GM13977 (cell line): ENCODE results near the gene NMNAT2.

ENCODE experiments used
- DNase-seq: peaks from one replicate; pipeline ENCODE4 v3.0.0; 2012; ENCODE audit warnings: low spot score
- in situ Hi-C: fragments of 300-500 bp; cut with MboI; formaldehyde crosslinking; loops from one replicate; pipeline ENCODE4 v1.12.0; 2022; ENCODE audit warnings: low sequenced_read_pairs, low pct_unique_long_range_greater_than_20kb, mixed read lengths, inconsistent platforms; ENCODE audit not compliant: unreplicated experiment
- TF ChIP-seq, protein P1 (sequence below): IDR thresholded peaks from 2 replicates; pipeline ENCODE4 v1.5.1; 2012; ENCODE audit warnings: mild to moderate bottlenecking, control low read depth; ENCODE audit not compliant: insufficient read depth; ENCODE audit errors: extremely low read depth, missing control alignments

NMNAT2 gene

DNA sequence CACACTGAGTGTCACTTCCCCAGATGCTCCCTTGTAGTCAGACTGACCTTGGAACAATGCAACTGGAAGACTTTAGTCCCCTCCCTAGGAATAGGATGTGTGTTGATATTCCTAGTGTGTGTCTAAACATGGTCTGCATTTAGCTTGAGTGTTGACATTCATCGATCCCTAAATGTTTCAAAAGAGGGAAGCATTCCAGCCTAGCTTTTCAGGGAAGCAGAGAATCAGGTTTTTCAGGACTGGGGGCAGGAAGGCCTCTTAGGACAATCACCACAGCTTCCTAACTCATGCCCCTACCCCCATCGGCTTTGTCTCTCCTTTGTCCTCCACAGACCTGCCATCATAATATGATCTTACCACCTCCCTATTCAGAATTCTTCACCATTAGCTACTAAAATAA lies 43.4 kb downstream of the NMNAT2 start:
- TF ChIP-seq, protein P1, sequence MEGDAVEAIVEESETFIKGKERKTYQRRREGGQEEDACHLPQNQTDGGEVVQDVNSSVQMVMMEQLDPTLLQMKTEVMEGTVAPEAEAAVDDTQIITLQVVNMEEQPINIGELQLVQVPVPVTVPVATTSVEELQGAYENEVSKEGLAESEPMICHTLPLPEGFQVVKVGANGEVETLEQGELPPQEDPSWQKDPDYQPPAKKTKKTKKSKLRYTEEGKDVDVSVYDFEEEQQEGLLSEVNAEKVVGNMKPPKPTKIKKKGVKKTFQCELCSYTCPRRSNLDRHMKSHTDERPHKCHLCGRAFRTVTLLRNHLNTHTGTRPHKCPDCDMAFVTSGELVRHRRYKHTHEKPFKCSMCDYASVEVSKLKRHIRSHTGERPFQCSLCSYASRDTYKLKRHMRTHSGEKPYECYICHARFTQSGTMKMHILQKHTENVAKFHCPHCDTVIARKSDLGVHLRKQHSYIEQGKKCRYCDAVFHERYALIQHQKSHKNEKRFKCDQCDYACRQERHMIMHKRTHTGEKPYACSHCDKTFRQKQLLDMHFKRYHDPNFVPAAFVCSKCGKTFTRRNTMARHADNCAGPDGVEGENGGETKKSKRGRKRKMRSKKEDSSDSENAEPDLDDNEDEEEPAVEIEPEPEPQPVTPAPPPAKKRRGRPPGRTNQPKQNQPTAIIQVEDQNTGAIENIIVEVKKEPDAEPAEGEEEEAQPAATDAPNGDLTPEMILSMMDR, result no peak
- no peak for DNase-seq
- in situ Hi-C loops, result no loop called here

DNA sequence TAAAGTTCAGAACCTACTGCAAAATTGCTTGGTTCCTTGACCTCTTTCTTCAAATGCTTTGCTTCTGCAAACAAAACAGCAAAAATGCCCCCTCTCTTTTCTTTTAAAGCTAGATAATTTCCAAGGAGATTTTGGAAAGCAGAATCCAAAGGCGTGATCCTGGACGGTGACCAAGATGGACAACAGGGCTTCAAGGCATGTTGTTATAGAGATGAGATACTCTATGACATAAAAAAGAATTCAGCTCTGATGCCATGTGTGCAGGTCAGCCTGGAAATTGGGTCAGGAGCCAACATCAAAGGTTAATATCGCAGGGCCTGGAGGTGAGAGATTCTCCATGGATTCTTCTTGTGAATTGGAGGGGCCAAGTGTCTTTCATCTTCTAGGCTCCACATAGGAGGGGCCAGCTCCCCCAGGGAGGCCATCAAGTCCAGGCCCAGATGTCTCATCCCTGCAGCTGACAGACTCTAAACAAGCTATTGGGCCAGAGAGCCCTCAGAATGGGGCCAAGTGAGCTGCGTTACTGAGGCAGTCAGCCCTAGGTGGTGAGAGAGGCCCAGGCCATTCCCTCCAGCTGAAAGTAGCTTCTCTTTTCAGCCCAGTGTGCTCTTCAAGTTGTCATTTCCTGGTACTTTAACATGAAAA lies 45.5 kb downstream of the NMNAT2 start:
- in situ Hi-C loops, result no loop called here
- DNase-seq, result no peak
- TF ChIP-seq, protein P1, result no peak

DNA sequence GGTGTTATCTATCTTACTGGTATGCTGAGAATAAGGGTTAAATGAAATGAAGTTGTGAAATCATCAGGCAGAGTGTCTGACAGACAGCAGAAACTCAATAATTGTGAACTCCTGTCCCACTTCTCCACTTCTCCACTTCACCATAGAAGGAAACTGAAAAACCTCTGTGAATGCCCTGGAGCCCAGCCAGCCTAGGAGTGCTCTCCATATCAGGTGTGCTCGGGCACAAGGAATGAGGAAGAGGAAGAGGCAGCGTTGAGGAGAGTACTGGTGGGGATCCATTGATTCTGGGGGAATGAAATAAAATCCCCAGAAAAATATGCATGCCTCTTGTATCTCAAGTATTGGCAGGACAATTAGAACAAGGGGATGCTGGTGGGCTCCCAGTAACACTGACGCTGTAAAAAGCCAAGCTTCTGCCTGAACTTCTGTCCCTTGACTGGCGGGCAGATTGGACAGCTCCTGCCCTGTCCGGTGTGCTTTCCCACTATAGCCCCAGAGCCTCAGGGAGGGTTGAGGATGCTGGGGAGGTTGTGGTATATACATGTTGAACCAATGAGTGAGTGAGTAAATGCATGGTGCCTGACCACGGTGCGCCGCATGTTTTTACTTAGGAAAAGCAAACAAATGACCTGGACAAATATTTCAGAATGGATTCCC lies 47.7 kb downstream of the NMNAT2 start:
- DNase-seq, result no peak
- TF ChIP-seq, protein P1, result no peak
- in situ Hi-C loops, result no loop called here

DNA sequence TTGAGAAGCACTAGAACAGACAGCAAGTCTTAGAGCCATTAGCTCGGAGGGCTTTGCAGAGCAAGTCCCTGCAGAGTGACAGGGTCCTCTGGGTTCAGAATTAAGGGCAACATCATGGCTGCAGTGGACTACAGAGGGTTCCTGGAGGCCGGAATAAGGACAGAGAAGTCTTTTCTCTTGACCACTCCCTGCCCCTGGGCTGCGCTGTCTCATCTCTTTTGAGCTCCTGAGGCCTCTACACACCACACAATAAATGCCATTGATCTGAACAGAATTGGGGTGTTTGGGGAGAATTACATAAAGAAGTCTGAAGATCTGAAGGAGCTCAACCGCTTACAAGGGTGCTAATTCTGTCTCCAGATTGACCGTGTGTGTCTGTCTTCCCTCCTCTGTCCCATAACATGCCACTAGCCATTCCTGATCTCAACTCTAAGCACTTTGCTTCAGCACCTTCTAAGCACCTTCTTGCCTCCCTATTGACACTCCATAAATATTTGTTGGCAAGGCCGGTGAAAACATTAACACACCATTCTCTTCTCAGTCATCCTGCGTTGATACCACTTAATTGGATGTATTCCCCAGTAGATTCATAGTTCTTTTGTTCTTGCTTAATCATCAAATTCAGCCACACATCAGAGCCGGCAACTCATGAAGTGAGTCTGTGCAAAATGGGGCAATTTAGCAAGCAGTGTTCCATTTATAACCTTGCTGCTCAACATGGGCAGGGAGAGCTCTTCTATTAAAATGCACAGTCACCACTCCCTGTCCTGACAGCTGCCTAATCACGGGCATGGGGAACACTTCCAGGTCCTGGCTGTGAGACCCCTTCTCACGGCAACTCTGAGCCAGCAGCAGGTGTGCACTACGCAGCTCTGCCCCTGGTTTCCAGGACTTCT lies 49.7 kb downstream of the NMNAT2 start:
- in situ Hi-C loops, result no loop called here
- DNase-seq, result no peak
- TF ChIP-seq, protein P1, result no peak

DNA sequence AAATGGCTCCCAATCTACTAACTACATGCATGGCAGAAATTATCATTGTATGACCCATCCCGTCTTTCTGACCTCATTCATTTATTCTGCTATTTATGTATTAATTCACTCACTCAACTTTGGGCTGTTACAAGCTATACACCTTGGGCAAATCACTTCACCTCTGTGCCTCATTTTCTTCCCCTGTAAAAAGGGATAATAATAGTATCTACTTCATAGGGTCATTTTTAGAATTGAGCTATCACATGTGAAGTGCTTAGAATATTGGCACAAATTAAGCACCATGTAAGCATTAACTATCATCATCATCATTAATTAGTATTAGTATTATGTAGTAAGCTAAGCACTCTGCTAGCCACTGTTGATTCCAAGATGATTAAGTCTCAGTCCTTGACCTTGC lies 52.1 kb downstream of the NMNAT2 start:
- DNase-seq, result no peak
- in situ Hi-C loops, result no loop called here
- TF ChIP-seq, protein P1, result no peak

DNA sequence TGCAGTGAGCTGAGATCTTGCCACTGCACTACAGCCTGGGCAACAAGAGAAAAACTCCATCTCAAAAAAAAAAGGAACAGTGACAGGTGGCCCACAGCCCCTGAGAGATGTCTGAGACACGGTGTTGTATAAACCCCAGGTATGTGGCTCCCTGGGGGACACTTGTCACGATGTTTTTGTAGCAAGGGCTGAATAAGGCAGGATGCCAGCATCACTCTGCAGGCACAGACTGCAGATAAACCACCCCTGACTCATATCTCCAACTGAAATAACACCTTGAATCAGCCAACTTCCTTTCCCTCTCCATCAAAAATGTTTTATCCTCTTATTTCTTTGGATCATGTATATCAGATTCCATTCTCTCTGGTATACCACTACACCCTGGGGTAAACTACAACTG lies 52.5 kb downstream of the NMNAT2 start:
- TF ChIP-seq, protein P1, result no peak
- no peak for DNase-seq
- in situ Hi-C loops, result no loop called here
